Uterus (tissue), 4 donors: ENCODE data around the gene TTC17. TPM values are rescaled to one million over a fixed set of nuclear protein-coding genes. Genes with fewer than 3 reads are reported as not detected.
"Not testable (repeated sequence)": the region's sequence is repeated elsewhere in the genome, so short reads cannot be mapped to it uniquely, and the experiment has no call there.

Experiments
- DNase-seq, 2 donors: peaks; one replicate each; pipeline ENCODE4 v3.0.0-alpha.2; 2019 to 2020
- H3K27ac ChIP-seq, 2 donors: fragments of 200-600 bp; sonication (generic); 1 replicate in 1 of 2; 2 replicates in 1 of 2; pipeline ENCODE4 v1.5.1; 2016 to 2018
- H3K27me3 ChIP-seq, 2 donors: fragments of 200-600 bp; sonication (generic); one replicate each; pipeline ENCODE4 v1.5.1; 2018 to 2019; ENCODE audit warnings: control low read depth in 1 of 2
- H3K36me3 ChIP-seq, 2 donors: fragments of 200-600 bp; sonication (generic); one replicate each; pipeline ENCODE4 v1.5.1; 2019; ENCODE audit warnings: control low read depth in 1 of 2
- H3K4me1 ChIP-seq, 2 donors: fragments of 200-600 bp; sonication (generic); one replicate each; pipeline ENCODE4 v1.5.1; 2018 to 2019; ENCODE audit warnings: control low read depth in 1 of 2
- H3K4me3 ChIP-seq, 2 donors: fragments of 200-600 bp; sonication (generic); 1 replicate in 1 of 2; 2 replicates in 1 of 2; pipeline ENCODE4 v1.5.1; 2018 to 2019; ENCODE audit warnings: mild to moderate bottlenecking in 1 of 2
- H3K9me3 ChIP-seq, 2 donors: fragments of 200-600 bp; sonication (generic); one replicate each; pipeline ENCODE4 v1.5.1; 2019; ENCODE audit warnings: control low read depth in 1 of 2
- CTCF ChIP-seq, 4 experiments: fragments of 200-600 bp in 2 of 4; fragments of 450-650 bp in 2 of 4; sonication (generic) in 2 of 4; IDR thresholded peaks; one replicate each; pipeline ENCODE4 v1.5.1; 2016 to 2019; ENCODE audit warnings: antibody characterized with exemption in 4 of 4, mild to moderate bottlenecking in 2 of 4, moderate library complexity in 1 of 4
- POLR2A ChIP-seq, 2 donors: fragments of 450-650 bp; IDR thresholded peaks; one replicate each; pipeline ENCODE4 v1.6.1; 2016; ENCODE audit warnings: antibody characterized with exemption in 2 of 2, mild to moderate bottlenecking in 1 of 2, moderate library complexity in 1 of 2
- intact Hi-C: fragments of 100-400 bp; cut with DNase I; formaldehyde crosslinking; loops from one replicate; pipeline ENCODE4 v1.15.1; 2023; ENCODE audit warnings: low total_unique reads
- total RNA-seq, 4 donors: library from RNA; depleted of rRNA in 3 of 4; stranded (reverse); fragments of >200 nt in 3 of 4; gene quantifications; one replicate each; pipeline versions ENCODE4 v1.1.0 to v1.2.4, GENCODE V29; 2014 to 2023
- donor health status: DM: yes; HTN: yes; CAD: no.

The TTC17 gene
- total RNA-seq, 4 donors from 2014 or later: 94.7 to 182 (median 126) TPM

GRCh38 chr11:43427971-43428370 is 69.3 kb downstream of the TTC17 start:
- TF ChIP-seq CTCF (IDR thresholded peaks at IDR 0.05) (no peak), POLR2A (IDR thresholded peaks at IDR 0.05) (no peak)
- no peaks in the 10 kb centered on the region for H3K9me3 ChIP-seq

GRCh38 chr11:43430916-43431315 is 72.2 kb downstream of the TTC17 start:
- H3K4me1 ChIP-seq, intact Hi-C loops, DNase-seq, H3K27me3 ChIP-seq, H3K27ac ChIP-seq, H3K4me3 ChIP-seq, H3K9me3 ChIP-seq, H3K36me3 ChIP-seq: not testable (repeated sequence)

More at GRCh38 chr11:43427971-43428370, 69.3 kb downstream of the TTC17 start:
- DNase-seq: no peak
- no peaks in the 10 kb centered on the region for H3K36me3 ChIP-seq
- H3K27me3 ChIP-seq: no peaks in the 10 kb centered on the region
- no peak overlapping the region for H3K27ac ChIP-seq
- intact Hi-C loops: no loop called here
- no peaks in the 10 kb centered on the region for H3K4me1 ChIP-seq
- no peak overlapping the region for H3K4me3 ChIP-seq

- TF ChIP-seq CTCF (IDR thresholded peaks at IDR 0.05) (no peak), POLR2A (IDR thresholded peaks at IDR 0.05) (no peak)
- Histone ChIP-seq H3K4me1 (no peaks in the 10 kb centered on the region), H3K27ac (no peak overlapping the region), H3K4me3 (no peak overlapping the region), H3K27me3 (no peaks in the 10 kb centered on the region), H3K9me3 (no peaks in the 10 kb centered on the region), H3K36me3 (no peaks in the 10 kb centered on the region)
- intact Hi-C loops: no loop called here
- no peak for DNase-seq
These were observed 76.2 kb downstream of the TTC17 start for GRCh38 chr11:43434893-43435292.

- no peak overlapping the region for H3K4me3 ChIP-seq
- DNase-seq: no peak
- H3K27ac ChIP-seq: no peak overlapping the region
- intact Hi-C loops: no loop called here
- H3K4me1 ChIP-seq: no peaks in the 10 kb centered on the region
- H3K27me3 ChIP-seq: no peaks in the 10 kb centered on the region
- no peak for TF ChIP-seq CTCF (IDR thresholded peaks at IDR 0.05)
- TF ChIP-seq POLR2A (IDR thresholded peaks at IDR 0.05): no peak
- H3K36me3 ChIP-seq: no peaks in the 10 kb centered on the region
- H3K9me3 ChIP-seq: no peaks in the 10 kb centered on the region
These were observed 81.8 kb downstream of the TTC17 start for GRCh38 chr11:43440486-43440885.

GRCh38 chr11:43443811-43444210 is 85.1 kb downstream of the TTC17 start:
- intact Hi-C loops: no loop called here
- no peak overlapping the region for H3K27ac ChIP-seq
- H3K9me3 ChIP-seq: no peaks in the 10 kb centered on the region
- TF ChIP-seq POLR2A (IDR thresholded peaks at IDR 0.05) (no peak), CTCF (IDR thresholded peaks at IDR 0.05) (no peak)
- no peaks in the 10 kb centered on the region for H3K27me3 ChIP-seq
- no peak for DNase-seq
- no peak overlapping the region for H3K4me3 ChIP-seq
- no peaks in the 10 kb centered on the region for H3K4me1 ChIP-seq
- no peaks in the 10 kb centered on the region for H3K36me3 ChIP-seq

GRCh38 chr11:43447151-43447550 is 88.4 kb downstream of the TTC17 start:
- no peak for DNase-seq
- Histone ChIP-seq H3K9me3 (no peaks in the 10 kb centered on the region), H3K4me1 (no peaks in the 10 kb centered on the region), H3K27ac (no peak overlapping the region), H3K4me3 (no peak overlapping the region), H3K27me3 (no peaks in the 10 kb centered on the region), H3K36me3 (no peaks in the 10 kb centered on the region)
- TF ChIP-seq CTCF (IDR thresholded peaks at IDR 0.05): no peak
- no peak for TF ChIP-seq POLR2A (IDR thresholded peaks at IDR 0.05)
- intact Hi-C loops: no loop called here
